MM.1S (cell line): ENCODE results near the gene MYL4.

ENCODE experiments used
- DNase-seq: peaks from one replicate; pipeline ENCODE4 v3.0.0-alpha.2; 2015
- H2AFZ ChIP-seq: fragments of 300-600 bp; sonication (generic); 2 replicates; pipeline ENCODE4 v1.6.0; 2016; ENCODE audit warnings: antibody characterized with exemption, low read length
- H3F3A ChIP-seq: fragments of 300-600 bp; sonication (generic); 2 replicates; pipeline ENCODE4 v1.6.1; 2016; ENCODE audit warnings: mild to moderate bottlenecking, antibody characterized with exemption, low read length, moderate library complexity, mixed read lengths; ENCODE audit not compliant: insufficient read depth
- H3K27ac ChIP-seq: fragments of 300-600 bp; sonication (generic); 2 replicates; pipeline ENCODE4 v1.5.1; 2016; ENCODE audit warnings: mild to moderate bottlenecking, low read length
- H3K27me3 ChIP-seq: fragments of 300-600 bp; sonication (generic); replicated peaks from 2 replicates; pipeline ENCODE4 v1.6.0; 2016; ENCODE audit warnings: low read length; ENCODE audit not compliant: insufficient read depth
- H3K36me3 ChIP-seq: fragments of 300-600 bp; sonication (generic); replicated peaks from 2 replicates; pipeline ENCODE4 v1.6.1; 2016; ENCODE audit warnings: mild to moderate bottlenecking, low read length, mixed read lengths; ENCODE audit not compliant: insufficient read depth
- H3K4me1 ChIP-seq: fragments of 300-600 bp; sonication (generic); 2 replicates; pipeline ENCODE4 v1.6.1; 2016; ENCODE audit warnings: low read length, mixed read lengths
- H3K4me2 ChIP-seq: fragments of 300-600 bp; sonication (generic); 2 replicates; pipeline ENCODE4 v1.6.0; 2016; ENCODE audit warnings: low read depth, low read length
- H3K4me3 ChIP-seq: fragments of 300-600 bp; sonication (generic); 2 replicates; pipeline ENCODE4 v1.5.1; 2016; ENCODE audit warnings: low read length, mixed read lengths
- H3K79me2 ChIP-seq: fragments of 300-600 bp; sonication (generic); 2 replicates; pipeline ENCODE4 v1.6.1; 2016; ENCODE audit warnings: mixed run types, low read length, mixed read lengths
- H3K9ac ChIP-seq: fragments of 300-600 bp; sonication (generic); 2 replicates; pipeline ENCODE4 v1.6.1; 2016; ENCODE audit warnings: low read length, mixed read lengths
- H3K9me2 ChIP-seq: fragments of 300-600 bp; sonication (generic); replicated peaks from 2 replicates; pipeline ENCODE4 v1.6.1; 2016; ENCODE audit warnings: mild to moderate bottlenecking, low read length, mixed read lengths; ENCODE audit not compliant: insufficient read depth
- H3K9me3 ChIP-seq: fragments of 300-600 bp; sonication (generic); replicated peaks from 2 replicates; pipeline ENCODE4 v1.6.1; 2016; ENCODE audit warnings: mild to moderate bottlenecking, low read length, mixed read lengths; ENCODE audit not compliant: insufficient read depth
- H4K20me1 ChIP-seq: fragments of 300-600 bp; sonication (generic); 2 replicates; pipeline ENCODE4 v1.6.1; 2016; ENCODE audit warnings: mild to moderate bottlenecking, low read length, moderate library complexity, mixed read lengths; ENCODE audit not compliant: insufficient read depth
- CTCF ChIP-seq: fragments of 300-600 bp; sonication (generic); IDR thresholded peaks from 2 replicates; pipeline ENCODE4 v1.5.1; 2016; ENCODE audit warnings: antibody characterized with exemption, low read length, mixed read lengths
- EZH2 ChIP-seq: fragments of 300-600 bp; sonication (generic); optimal IDR thresholded peaks from 2 replicates; pipeline ENCODE3; 2017; ENCODE audit warnings: low read depth, mild to moderate bottlenecking, antibody characterized with exemption, low read length, mixed read lengths
- EZH2phosphoT487 ChIP-seq: fragments of 300-600 bp; sonication (generic); IDR thresholded peaks from 2 replicates; pipeline ENCODE4 v1.6.1; 2018; ENCODE audit warnings: antibody characterized with exemption, low read length

The MYL4 gene

GRCh38 chr17:47190243-47190642 is 18.9 kb upstream of the MYL4 start:
- H2AFZ ChIP-seq, result no peak overlapping the region

DNA sequence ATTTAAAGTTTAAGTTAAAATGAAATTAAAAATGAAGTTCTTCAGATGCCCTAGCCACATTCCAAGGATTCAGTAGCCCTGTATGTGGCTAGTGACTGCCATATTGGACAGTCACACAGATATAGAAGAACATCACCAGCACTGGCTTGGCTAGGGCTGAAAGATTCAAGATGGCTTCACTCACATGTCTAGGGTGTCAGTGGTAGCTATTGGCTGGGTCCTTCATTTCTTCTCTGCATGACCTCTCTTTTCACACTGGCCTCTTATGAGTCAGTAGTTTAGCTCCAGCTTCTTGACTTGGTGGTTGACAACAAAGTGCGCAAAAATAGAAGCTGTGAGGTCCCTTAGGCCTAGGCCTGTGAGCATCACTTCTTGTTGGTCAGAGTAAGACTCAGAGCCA is 18.4 kb upstream of the MYL4 start:
- Histone ChIP-seq H3K9me3 (no peaks in the 10 kb centered on the region), H3K9me2 (no peaks in the 10 kb centered on the region), H4K20me1 (no peaks in the 10 kb centered on the region), H3K4me3 (no peak overlapping the region), H3K9ac (no peak overlapping the region), H3K27me3 (no peaks in the 10 kb centered on the region), H3K79me2 (peaks cover 34% of the 10 kb centered on the region), H2AFZ (no peak overlapping the region), H3K36me3 (0 out of 2 replicates have a peak, but pooled peaks cover 3% of the 10 kb centered on the region), H3F3A (peaks cover 11% of the 10 kb centered on the region), H3K27ac (no peak overlapping the region), H3K4me2 (no peak overlapping the region), H3K4me1 (peaks cover 10% of the 10 kb centered on the region)
- no peak for TF ChIP-seq EZH2phosphoT487
- no peak for TF ChIP-seq EZH2
- no peak for TF ChIP-seq CTCF
- no peak for DNase-seq

More at GRCh38 chr17:47190243-47190642, 18.9 kb upstream of the MYL4 start:
- no peaks in the 10 kb centered on the region for H4K20me1 ChIP-seq
- no peaks in the 10 kb centered on the region for H3K27me3 ChIP-seq
- no peaks in the 10 kb centered on the region for H3K9me2 ChIP-seq
- H3K9me3 ChIP-seq, result no peaks in the 10 kb centered on the region
- H3K36me3 ChIP-seq, result 0 out of 2 replicates have a peak, but pooled peaks cover 3% of the 10 kb centered on the region
- H3K9ac ChIP-seq, result no peak overlapping the region
- H3K4me1 ChIP-seq, result peaks cover 10% of the 10 kb centered on the region
- no peak overlapping the region for H3K4me2 ChIP-seq
- no peak overlapping the region for H3K4me3 ChIP-seq
- peaks cover 39% of the 10 kb centered on the region for H3K79me2 ChIP-seq
- TF ChIP-seq EZH2phosphoT487, result no peak
- no peak for TF ChIP-seq CTCF
- TF ChIP-seq EZH2, result no peak
- peaks cover 11% of the 10 kb centered on the region for H3F3A ChIP-seq
- H3K27ac ChIP-seq, result no peak overlapping the region
- DNase-seq, result no peak

DNA sequence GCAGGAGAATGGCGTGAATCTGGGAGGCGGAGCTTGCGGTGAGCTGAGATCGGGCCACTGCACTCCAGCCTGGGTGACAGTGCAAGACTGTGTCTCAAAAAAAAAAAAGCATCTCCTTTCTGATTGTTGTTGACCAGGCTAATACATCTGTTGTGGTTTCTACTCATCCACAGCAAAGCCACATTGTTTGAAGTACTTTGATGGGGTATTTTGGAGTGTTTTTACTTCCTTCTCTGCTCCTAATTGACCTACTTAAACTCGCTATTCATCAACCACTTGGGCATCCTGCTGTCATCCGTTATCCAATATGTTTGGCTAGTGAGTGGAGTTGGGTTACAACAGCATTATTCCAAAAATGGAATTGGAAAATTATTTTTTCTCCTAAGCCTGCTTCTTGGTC is 16.6 kb upstream of the MYL4 start:
- H3K36me3 ChIP-seq, result no peaks in the 10 kb centered on the region
- no peaks in the 10 kb centered on the region for H3K9me2 ChIP-seq
- peak; percentile 79 for DNase-seq
- no peak for TF ChIP-seq CTCF
- TF ChIP-seq EZH2, result no peak
- TF ChIP-seq EZH2phosphoT487, result no peak
- H2AFZ ChIP-seq, result no peak overlapping the region
- H3K79me2 ChIP-seq, result peaks cover 16% of the 10 kb centered on the region
- H3K9ac ChIP-seq, result no peak overlapping the region
- no peaks in the 10 kb centered on the region for H3K27me3 ChIP-seq
- H4K20me1 ChIP-seq, result no peaks in the 10 kb centered on the region
- H3K9me3 ChIP-seq, result no peaks in the 10 kb centered on the region
- H3K4me2 ChIP-seq, result peak overlapping the region; percentile 37; the same call in 1 of the 2 replicates
- peaks cover 11% of the 10 kb centered on the region for H3F3A ChIP-seq
- H3K4me3 ChIP-seq, result no peak overlapping the region
- peak overlapping the region; percentile 37; the same call in 1 of the 2 replicates for H3K27ac ChIP-seq
- peaks cover 10% of the 10 kb centered on the region for H3K4me1 ChIP-seq
